ENCODE data around the gene SCML1. TPM values are rescaled to one million over a fixed set of nuclear protein-coding genes. Genes with fewer than 3 reads are reported as not detected.

Gene SCML1
- total and polyA plus RNA-seq, 2 of the 4 experiments (the other 2 are of a cell fraction): 4.1 to 12.2 TPM

- Histone ChIP-seq H3K36me3 (ENCODE audit: control insufficient read depth, insufficient read depth, low read length) (no peaks in the 10 kb centered on the region), H3K9me3 (ENCODE audit: control insufficient read depth, insufficient read depth, low read length) (no peaks in the 10 kb centered on the region), H3K9ac (ENCODE audit: low read depth, low read length) (no peak overlapping the region), H2BK15ac (ENCODE audit: low read depth, low read length) (no peak overlapping the region), H2AFZ (replicated peaks; ENCODE audit: low read length, poor library complexity) (no peak overlapping the region), H2AK5ac (ENCODE audit: low read depth, low read length) (no peak overlapping the region), H3K9me1 (ENCODE audit: insufficient read depth, low read length) (no peaks in the 10 kb centered on the region), H4K8ac (ENCODE audit: low read depth in 2 of 2, low read length in 2 of 2) (no peak overlapping the region), H3K27ac (ENCODE audit: insufficient read depth, low read length) (no peak overlapping the region), H3K4me3 (ENCODE audit: insufficient read depth, low read depth, low read length) (no peak overlapping the region), H3K79me1 (ENCODE audit: low read depth in 1 of 2, low read length in 2 of 2) (no peaks in the 10 kb centered on the region), H3K27me3 (ENCODE audit: control insufficient read depth, insufficient read depth, low read length) (peaks cover 9% of the 10 kb centered on the region), H3K14ac (replicated peaks; ENCODE audit: low read depth, low read length) (no peak overlapping the region), H2AK9ac (replicated peaks; ENCODE audit: low read depth, low read length, poor library complexity) (no peak overlapping the region), H4K5ac (ENCODE audit: low read depth, low read length) (no peak overlapping the region), H3K4ac (ENCODE audit: low read depth, low read length) (no peak overlapping the region), H2BK5ac (ENCODE audit: low read depth, low read length, poor library complexity, severe bottlenecking) (no peak overlapping the region), H3K4me1 (ENCODE audit: control insufficient read depth, insufficient read depth, low read length) (no peaks in the 10 kb centered on the region), H3K56ac (ENCODE audit: extremely low read depth, insufficient read depth, low read length) (no peak overlapping the region), H2BK20ac (ENCODE audit: low read depth, low read length) (no peak overlapping the region), H3K4me2 (ENCODE audit: low read depth, low read length) (no peak overlapping the region), H4K91ac (ENCODE audit: insufficient read depth, low read depth, low read length) (no peak overlapping the region), H3K23ac (ENCODE audit: low read depth, low read length) (no peak overlapping the region), H2BK120ac (ENCODE audit: low read depth, low read length) (no peak overlapping the region), H4K20me1 (ENCODE audit: insufficient read depth, low read length) (no peaks in the 10 kb centered on the region), H3K18ac (ENCODE audit: low read depth, low read length) (no peak overlapping the region)
- BruUV-seq (replicated peaks): no TSS peak
- ATAC-seq (ENCODE audit: low read depth) (no peak), DNase-seq (no peak)
- no CpG with 5 or more reads among the region's 1 CpG for WGBS, 2 experiments (ENCODE audit: extremely low coverage in 2 of 2, insufficient read length in 1 of 2)
- in situ Hi-C loops (cut with MboI; ENCODE audit: low sequenced_read_pairs): loop anchor here (25.0 kb wide), 1 partner anchor 595 kb away; the partner anchor contains the start of gene SCML2
- ChIA-PET POLR2A (ENCODE audit: unreplicated experiment) (no interaction called here), CTCF (no interaction called here)
- TF ChIP-seq POLR2A (IDR thresholded peaks at IDR 0.05; ENCODE audit: low read depth, low read length) (no peak), ELK1 (IDR thresholded peaks at IDR 0.05; ENCODE audit: borderline replicate concordance, low read depth, low read length) (no peak)
- dilution Hi-C loops (cut with HindIII; ENCODE audit: low sequenced_read_pairs, unreplicated experiment): no loop called here
- intact Hi-C loops (cut with micrococcal nuclease): no loop called here
Measured at GRCh38 chrX:17767734-17768133, 30.4 kb downstream of the SCML1 start.

Data from IMR-90 (cell line).